Activated CD8-positive, alpha-beta memory T cell treated with anti-CD3 and anti-CD28 coated beads for 4 hours (primary cell): ENCODE data around the gene ATRAID.
"Not testable (repeated sequence)": the region's sequence is repeated elsewhere in the genome, so short reads cannot be mapped to it uniquely, and the experiment has no call there.

Source experiments
- DNase-seq, 2 donors: peaks; one replicate each; pipeline ENCODE4 v3.0.0-alpha.2; 2020; ENCODE audit warnings: low read depth in 2 of 2

The ATRAID gene

GRCh38 chr2:27194538-27195354 is 17.1 kb upstream of the ATRAID start:
- DNase-seq, result no peak

DNA sequence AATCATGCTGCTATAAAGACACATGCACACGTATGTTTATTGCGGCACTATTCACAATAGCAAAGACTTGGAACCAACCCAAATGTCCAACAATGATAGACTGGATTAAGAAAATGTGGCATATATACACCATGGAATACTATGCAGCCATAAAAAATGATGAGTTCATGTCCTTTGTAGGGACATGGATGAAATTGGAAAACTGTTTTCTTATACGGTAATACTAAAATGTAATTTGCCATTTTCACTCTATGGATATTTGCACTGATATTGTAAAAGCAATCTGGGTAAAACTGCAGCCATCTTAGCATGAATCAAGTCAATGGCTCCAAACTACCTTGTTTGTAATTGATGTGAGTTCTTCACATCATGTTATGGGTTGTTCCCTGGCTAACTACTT is 16.0 kb upstream of the ATRAID start:
- DNase-seq, result not testable (repeated sequence)

DNA sequence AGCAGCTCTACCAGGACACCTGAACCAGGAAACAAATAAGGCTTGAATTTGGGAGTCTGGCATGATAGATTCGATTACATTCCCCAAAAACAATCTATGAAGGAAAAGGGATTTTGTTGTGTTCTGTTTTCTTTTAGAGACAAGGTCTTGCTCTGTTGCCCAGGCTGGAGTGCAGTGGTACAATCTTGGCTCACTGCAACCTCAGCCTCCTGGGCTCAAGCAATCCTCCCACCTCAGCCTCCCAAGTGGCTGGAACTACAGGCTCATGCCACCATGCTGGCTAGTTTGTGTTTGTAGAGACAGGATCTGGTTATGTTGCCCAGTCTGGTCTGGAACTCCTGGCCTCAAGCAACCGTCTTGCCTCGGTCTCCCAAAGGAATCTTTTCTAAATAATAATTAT is 13.8 kb upstream of the ATRAID start:
- not testable (repeated sequence) for DNase-seq

DNA sequence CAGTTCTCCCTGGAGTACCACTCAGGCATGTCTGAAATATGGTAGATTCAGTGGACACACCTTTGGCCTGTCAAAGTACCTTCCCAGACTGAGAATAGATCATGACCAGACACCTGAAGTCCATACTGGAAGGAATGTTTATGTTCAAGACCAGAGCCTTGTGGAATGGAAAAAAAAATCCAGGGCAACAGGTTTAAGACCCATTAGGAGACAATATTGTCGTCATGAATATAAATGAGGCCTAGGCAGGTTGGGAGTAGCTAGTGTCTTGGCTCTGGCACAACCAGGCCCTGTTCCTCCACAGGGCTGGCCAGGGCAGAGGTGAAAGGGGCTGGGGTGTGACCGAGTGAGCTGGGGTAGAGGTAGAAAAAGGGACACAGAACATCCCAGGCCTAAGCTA is 13.2 kb upstream of the ATRAID start:
- DNase-seq, result no peak

DNA sequence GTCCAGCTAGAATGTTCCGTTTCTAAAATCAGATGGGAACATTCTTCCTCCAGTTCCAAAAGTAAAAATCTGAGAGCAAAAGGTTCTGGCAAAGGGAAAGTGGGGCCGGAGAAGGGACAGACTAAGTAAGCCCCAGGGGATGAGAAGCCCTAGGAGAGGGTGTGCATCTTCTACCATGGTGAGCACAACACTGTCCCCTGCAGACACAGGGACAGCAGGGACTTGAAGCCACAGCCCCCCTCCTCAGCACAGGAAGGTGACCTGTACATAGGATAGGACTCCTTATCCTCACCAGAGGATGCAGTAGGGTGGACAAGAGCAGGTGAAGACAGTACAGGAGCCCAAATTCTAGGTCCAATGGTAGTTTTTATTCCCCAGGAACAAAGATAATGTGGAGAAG is 12.6 kb upstream of the ATRAID start:
- DNase-seq, result no peak

- DNase-seq, result no peak
Measured at GRCh38 chr2:27201675-27202074, 10.2 kb upstream of the ATRAID start.

DNA sequence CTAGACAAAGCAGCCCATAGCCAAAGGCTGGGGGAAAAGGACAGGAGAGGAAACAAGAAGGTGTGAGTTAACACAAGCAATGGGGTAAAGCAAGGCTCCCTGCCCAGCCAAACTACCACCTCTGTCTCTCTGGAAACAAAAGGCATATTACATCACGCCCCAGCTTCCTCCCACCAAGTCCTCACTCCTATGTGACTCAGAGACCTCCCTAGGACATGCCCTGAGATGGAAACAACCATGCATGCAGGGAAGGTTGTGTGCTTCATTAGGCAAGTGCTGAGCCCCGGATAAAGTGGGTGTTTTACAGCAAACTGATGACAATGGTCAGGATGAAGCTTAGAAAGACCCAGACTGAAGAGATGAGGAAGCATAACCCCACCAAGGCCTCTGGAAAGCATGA is 9.0 kb upstream of the ATRAID start:
- DNase-seq, result no peak

DNA sequence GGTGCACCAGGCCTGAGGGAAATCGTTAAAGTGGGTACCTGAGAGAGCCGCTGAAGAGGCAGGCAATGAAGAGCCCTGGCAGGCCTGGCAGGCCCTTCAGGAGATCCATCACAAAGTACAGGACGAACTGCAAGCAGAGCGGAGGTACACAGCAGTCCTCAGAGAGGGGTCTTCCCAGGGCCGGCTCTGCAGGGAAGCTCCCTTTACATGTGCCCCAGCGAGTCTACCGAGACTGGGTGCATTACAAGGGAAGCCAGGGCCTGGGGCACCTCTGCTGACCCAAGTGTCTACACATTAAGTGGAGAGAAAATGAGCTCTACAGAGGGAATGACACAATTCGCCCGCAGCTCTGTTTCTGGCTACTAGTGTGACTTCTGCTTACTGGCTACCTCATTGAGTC is 8.1 kb upstream of the ATRAID start:
- no peak for DNase-seq

DNA sequence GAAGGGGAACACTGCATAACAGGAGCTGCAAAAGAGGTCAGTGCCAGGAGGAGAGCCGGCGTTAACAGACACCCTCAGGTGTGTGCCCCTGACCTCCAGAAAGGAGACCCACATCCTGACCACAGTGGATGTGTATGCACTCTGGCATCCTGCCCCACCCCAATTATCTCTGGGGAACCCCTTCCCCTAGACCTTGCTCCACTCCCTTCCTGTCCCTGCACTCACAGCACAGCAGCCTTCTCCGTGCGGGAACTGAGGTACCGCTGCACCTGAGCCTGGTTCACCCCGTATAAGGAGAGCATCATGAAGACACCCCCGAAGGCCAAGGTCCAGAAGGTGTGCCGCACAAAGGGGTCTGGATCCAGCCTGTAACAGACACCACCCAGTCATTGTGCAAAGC is 7.3 kb upstream of the ATRAID start:
- DNase-seq, result no peak

DNA sequence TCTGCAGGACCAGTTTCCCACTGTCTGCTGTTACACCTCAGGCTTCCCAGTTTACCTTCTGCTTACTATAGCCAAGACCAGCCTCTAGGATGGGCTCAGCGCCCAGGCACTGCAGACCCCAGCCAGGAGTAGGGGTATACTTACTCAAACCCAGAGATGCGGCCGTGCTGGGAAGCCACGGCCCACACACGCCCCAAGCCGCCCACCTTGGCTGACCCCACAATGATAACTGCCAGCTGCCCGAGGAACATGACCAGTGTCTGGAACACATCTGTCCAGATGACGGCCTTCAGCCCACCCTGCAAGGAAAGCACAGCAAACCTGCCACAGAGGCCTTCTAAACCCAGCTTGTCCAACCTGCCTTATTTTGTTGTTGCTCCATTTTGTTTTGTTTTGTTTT is 6.6 kb upstream of the ATRAID start:
- DNase-seq, result no peak

DNA sequence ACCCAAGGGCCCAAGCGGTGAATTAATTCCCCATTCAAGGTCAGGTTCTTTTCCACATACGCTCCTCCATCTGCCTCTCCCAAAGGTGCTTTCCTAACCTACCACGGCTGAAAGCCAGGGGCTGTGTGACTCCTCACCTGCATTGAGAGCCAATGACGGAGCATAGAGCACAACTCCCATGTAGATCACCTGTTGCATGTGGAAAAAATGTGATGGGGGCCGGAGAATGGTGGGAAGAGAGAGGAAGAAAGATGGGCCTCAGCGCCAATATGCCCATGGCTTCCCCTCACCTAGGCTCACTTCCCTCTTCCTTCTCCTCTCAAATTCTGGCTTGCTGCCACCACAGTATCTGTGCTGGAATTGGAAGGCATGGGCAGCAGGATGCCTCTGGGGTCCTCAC is 5.5 kb upstream of the ATRAID start:
- DNase-seq, result no peak

- DNase-seq, result no peak
Measured at GRCh38 chr2:27208486-27209050, 3.3 kb upstream of the ATRAID start.

DNA sequence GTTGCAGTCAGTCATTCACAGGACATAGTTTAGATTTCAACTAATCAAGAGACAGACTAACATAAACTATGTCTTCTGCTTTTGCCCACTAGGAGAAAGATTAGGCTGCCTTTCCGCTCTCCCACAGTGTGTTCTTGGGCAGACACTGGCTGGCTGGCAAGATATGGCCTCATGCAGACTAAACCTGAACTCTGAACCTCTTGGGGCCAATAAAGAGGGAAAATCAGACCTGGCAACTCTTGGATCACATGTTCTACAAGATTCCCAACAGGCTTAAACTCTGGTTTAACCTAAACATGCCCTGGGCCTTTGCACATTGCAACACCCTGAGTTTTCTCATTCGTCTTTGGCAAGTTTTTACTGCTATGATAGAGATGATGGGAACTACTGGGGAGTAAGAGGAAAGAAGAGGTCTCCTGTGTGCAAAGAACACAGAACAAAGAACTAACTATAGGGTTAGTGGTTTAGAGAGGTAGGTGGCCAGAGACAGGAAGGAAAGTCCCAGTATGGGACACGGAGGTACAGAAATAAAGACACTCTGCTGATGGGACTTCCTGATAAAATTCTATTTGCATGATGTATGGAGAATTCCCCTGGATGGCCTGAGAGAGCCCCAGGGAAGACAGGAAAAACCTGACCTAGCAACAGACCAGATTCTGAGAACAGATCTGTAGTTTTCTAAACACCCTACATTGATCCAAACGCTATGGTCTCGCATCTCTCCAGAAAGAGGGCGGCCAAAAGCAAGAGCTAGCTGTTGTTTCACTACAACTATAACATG is 2.0 kb upstream of the ATRAID start:
- no peak for DNase-seq

GRCh38 chr2:27211241-27211942 is 449 bp upstream of the ATRAID start:
- no peak for DNase-seq

DNA sequence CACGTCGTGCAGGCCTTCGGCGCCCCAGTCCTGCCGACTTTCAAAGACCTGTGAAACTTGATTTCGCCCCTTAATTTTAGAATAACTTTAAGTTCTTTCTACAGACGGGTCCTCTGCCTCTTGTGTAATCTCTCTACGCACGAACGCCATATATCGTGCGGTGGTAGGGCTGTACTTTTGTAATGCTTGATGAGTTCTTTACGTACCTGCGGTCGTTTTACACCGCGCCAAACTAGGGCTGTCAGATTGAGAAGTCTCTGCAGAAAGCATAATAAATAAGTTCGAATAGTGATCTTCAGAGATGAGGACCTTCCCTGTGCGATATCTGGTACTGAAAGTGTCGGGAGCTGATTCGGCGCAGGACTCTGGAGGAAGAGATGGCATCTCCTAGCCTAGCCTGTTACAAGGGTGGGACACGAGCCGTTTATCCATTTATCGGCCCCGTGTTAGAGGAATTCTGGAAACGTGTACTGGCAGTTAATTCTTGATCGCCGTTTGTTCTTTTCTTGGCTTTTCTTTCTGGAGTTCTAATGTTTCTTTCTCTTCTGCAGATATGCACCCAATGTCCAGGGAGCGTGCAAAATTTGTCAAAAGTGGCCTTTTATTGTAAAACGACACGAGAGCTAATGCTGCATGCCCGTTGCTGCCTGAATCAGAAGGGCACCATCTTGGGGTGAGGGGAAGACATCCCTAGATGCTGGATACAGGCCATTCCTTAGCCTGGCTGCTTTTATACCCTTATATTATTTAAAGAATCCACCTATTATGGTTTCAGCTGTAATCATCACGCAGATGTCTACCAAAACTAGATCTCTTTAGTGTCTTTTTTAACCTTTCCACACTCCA is 1.0 kb downstream of the ATRAID start:
- peak in 1 of 2 donors; percentile 14 for DNase-seq

DNA sequence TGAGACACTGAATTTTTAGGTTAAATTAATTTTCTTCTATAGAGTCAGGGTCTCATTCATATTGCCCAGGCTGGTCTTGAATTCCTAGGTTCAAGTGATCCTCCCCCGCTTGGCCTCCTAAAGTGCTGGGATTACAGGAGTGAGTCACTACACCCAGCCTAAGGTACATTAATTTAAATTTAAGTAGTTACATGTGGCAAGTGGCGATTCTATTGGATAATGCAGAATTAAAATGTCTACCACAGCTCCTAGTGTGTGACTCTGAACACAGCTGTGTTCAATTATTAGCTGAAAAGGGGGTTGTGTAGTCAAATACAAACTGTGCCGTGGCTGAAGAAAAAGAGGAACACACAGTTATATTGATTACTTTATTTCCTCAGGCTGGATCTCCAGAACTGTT is 3.1 kb downstream of the ATRAID start:
- DNase-seq, result no peak

DNA sequence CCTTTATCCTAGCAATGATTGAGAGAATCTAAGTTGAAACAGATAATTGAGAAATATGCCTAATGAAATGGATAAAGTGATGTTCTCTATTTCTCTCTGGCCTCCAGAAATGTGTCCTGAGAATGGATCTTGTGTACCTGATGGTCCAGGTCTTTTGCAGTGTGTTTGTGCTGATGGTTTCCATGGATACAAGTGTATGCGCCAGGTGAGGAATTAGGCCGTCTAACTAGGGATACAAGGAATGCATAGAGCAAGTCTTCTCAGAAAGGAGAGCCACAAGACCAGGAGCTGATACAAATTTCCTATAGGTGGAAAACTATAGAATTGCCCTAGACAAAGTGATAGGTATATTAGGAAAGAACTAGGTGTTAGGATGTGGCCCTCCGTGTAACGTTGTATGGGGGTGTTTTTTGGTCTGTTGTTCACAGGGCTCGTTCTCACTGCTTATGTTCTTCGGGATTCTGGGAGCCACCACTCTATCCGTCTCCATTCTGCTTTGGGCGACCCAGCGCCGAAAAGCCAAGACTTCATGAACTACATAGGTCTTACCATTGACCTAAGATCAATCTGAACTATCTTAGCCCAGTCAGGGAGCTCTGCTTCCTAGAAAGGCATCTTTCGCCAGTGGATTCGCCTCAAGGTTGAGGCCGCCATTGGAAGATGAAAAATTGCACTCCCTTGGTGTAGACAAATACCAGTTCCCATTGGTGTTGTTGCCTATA is 4.7 kb downstream of the ATRAID start:
- DNase-seq, result no peak

- DNase-seq, result peak; percentile 68 to 79
Measured at GRCh38 chr2:27217173-27218121, 5.6 kb downstream of the ATRAID start, which contains the start of gene CAD. Gene CAD, plus strand, starts transcription at chr2:27217369. Its CDS starts 183 bp downstream, at chr2:27217552.

DNA sequence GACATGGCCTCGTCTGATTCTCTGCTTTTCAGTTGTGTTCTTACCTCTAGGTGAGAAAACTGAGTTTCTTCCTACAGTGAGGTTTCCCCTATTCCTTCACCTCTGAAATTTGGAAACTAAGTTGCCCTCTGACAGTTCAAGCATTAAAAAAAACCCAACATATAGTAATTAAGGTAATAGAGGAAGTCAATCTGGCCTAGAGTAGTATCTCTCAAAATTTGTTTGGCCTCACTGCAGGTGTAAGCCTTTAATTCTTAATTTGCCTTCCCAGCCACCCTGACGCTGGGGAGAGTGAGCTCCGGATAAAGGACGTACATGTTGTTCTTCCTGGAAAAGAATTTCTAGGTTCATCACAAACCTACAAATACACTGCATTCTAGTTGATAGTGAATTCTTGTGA is 6.8 kb downstream of the ATRAID start:
- DNase-seq, result no peak
